ENCODE measurements around the gene GPR32.

Gene GPR32

GRCh38 chr19:50785329-50785728, 15.1 kb downstream of the GPR32 start:
- DNase-seq = no peak

- no peak for DNase-seq
Observed at GRCh38 chr19:50790396-50790795, 20.1 kb downstream of the GPR32 start, which contains the start of gene ACP4. Gene ACP4 (plus strand): TSS chr19:50790415. CDS start chr19:50790415, 0 bp downstream.

- no peak for DNase-seq
Observed at GRCh38 chr19:50790922-50791467, 20.7 kb downstream of the GPR32 start.

GRCh38 chr19:50791594-50792271, 21.5 kb downstream of the GPR32 start:
- DNase-seq = no peak

GRCh38 chr19:50792272-50793250, 22.3 kb downstream of the GPR32 start:
- no peak for DNase-seq

- DNase-seq = no peak
Observed at GRCh38 chr19:50793558-50794065, 23.3 kb downstream of the GPR32 start.

- peak; percentile 71 for DNase-seq
Observed at GRCh38 chr19:50794074-50794875, 24.0 kb downstream of the GPR32 start.

GRCh38 chr19:50794876-50795663, 24.8 kb downstream of the GPR32 start:
- peak; percentile 77 for DNase-seq

GRCh38 chr19:50795664-50796073, 25.4 kb downstream of the GPR32 start:
- DNase-seq = peak; percentile 35

- DNase-seq = peak; percentile 47
Observed at GRCh38 chr19:50796128-50796633, 25.9 kb downstream of the GPR32 start.

- no peak for DNase-seq
Observed at GRCh38 chr19:50796634-50797428, 26.6 kb downstream of the GPR32 start.

- DNase-seq = no peak
Observed at GRCh38 chr19:50797429-50797780, 27.1 kb downstream of the GPR32 start.

- no peak for DNase-seq
Observed at GRCh38 chr19:50797781-50798658, 27.8 kb downstream of the GPR32 start.

- no peak for DNase-seq
Observed at GRCh38 chr19:50798659-50799546, 28.6 kb downstream of the GPR32 start.

- no peak for DNase-seq
Observed at GRCh38 chr19:50799547-50799851, 29.2 kb downstream of the GPR32 start.

- no peak for DNase-seq
Observed at GRCh38 chr19:50801107-50801506, 30.8 kb downstream of the GPR32 start.

- DNase-seq = peak; percentile 62
Observed at GRCh38 chr19:50803633-50804419, 33.6 kb downstream of the GPR32 start.

Measured in hematopoietic multipotent progenitor cell treated with erythropoietin and hydrocortisone succinate and interleukin-3 and kit ligand, for 6 days (in vitro differentiated cells).